Erythroblast (primary cell): ENCODE results near the gene MGST3.

Source experiments
- GATA1 ChIP-seq: IDR thresholded peaks from 2 replicates; pipeline ENCODE4 v1.6.1; 2011; ENCODE audit warnings: low read depth, mild to moderate bottlenecking, control low read depth, low read length, moderate library complexity
- POLR2A ChIP-seq: IDR thresholded peaks from 2 replicates; pipeline ENCODE4 v1.6.1; 2011; ENCODE audit warnings: mild to moderate bottlenecking, low read length

- TF ChIP-seq POLR2A (no peak), GATA1 (no peak)
These were observed 28.5 kb downstream of the MGST3 start for GRCh38 chr1:165659581-165659895.
